Skeletal muscle tissue (tissue), 4 donors: ENCODE measurements around the gene KRTAP10-8. TPM values are rescaled to one million over a fixed set of nuclear protein-coding genes. Genes with fewer than 3 reads are reported as not detected.
"Not testable (repeated sequence)": the region's sequence is repeated elsewhere in the genome, so short reads cannot be mapped to it uniquely, and the experiment has no call there.

Experiments
- H3K27ac ChIP-seq: one replicate; pipeline ENCODE4 v1.7.0; 2013; ENCODE audit warnings: mild to moderate bottlenecking, low read depth, low read length, inconsistent platforms
- H3K27me3 ChIP-seq, 3 donors: one replicate each; pipeline ENCODE4 v1.7.0; 2013; ENCODE audit warnings: low read length in 3 of 3; ENCODE audit not compliant: control insufficient read depth in 3 of 3, insufficient read depth in 3 of 3
- H3K36me3 ChIP-seq, 3 donors: one replicate each; pipeline ENCODE4 v1.7.0; 2013; ENCODE audit warnings: low read length in 3 of 3; ENCODE audit not compliant: control insufficient read depth in 3 of 3, insufficient read depth in 3 of 3
- H3K4me1 ChIP-seq, 3 donors: one replicate each; pipeline ENCODE4 v1.7.0; 2013; ENCODE audit warnings: low read length in 3 of 3, mild to moderate bottlenecking in 3 of 3; ENCODE audit not compliant: control insufficient read depth in 3 of 3, insufficient read depth in 3 of 3
- H3K4me3 ChIP-seq, 3 donors: one replicate each; pipeline ENCODE4 v1.7.0; 2013; ENCODE audit warnings: low read length in 3 of 3
- H3K9ac ChIP-seq, 3 donors: one replicate each; pipeline ENCODE4 v1.7.0; 2013; ENCODE audit warnings: low read length in 3 of 3, mild to moderate bottlenecking in 3 of 3, moderate library complexity in 2 of 3, low read depth in 1 of 3
- H3K9me3 ChIP-seq, 3 donors: one replicate each; pipeline ENCODE4 v1.7.0; 2013; ENCODE audit warnings: low read length in 3 of 3; ENCODE audit not compliant: control insufficient read depth in 3 of 3
- total RNA-seq: library from RNA; depleted of rRNA; stranded (reverse); fragments of >200 nt; gene quantifications from one replicate; pipeline ENCODE4 v1.2.3, GENCODE V29; 2014
- donor health status: Osteomylitis.

KRTAP10-8 gene
- total RNA-seq, 1 donor from 2014 or later = not detected

- H3K27me3 ChIP-seq = peaks cover 32 to 56% (median 42%) of the 10 kb centered on the region in 3 donors
- no peaks in the 10 kb centered on the region for H3K36me3 ChIP-seq
- H3K4me3 ChIP-seq = no peak overlapping the region
- H3K9me3 ChIP-seq = peaks cover 0 to 10% (median 2%) of the 10 kb centered on the region in 3 donors
- no peak overlapping the region for H3K9ac ChIP-seq
- no peak overlapping the region for H3K27ac ChIP-seq
- H3K4me1 ChIP-seq = peaks cover 3 to 14% (median 6%) of the 10 kb centered on the region in 3 donors
These were observed 21.6 kb upstream of the KRTAP10-8 start for GRCh38 chr21:44590311-44590721.

DNA sequence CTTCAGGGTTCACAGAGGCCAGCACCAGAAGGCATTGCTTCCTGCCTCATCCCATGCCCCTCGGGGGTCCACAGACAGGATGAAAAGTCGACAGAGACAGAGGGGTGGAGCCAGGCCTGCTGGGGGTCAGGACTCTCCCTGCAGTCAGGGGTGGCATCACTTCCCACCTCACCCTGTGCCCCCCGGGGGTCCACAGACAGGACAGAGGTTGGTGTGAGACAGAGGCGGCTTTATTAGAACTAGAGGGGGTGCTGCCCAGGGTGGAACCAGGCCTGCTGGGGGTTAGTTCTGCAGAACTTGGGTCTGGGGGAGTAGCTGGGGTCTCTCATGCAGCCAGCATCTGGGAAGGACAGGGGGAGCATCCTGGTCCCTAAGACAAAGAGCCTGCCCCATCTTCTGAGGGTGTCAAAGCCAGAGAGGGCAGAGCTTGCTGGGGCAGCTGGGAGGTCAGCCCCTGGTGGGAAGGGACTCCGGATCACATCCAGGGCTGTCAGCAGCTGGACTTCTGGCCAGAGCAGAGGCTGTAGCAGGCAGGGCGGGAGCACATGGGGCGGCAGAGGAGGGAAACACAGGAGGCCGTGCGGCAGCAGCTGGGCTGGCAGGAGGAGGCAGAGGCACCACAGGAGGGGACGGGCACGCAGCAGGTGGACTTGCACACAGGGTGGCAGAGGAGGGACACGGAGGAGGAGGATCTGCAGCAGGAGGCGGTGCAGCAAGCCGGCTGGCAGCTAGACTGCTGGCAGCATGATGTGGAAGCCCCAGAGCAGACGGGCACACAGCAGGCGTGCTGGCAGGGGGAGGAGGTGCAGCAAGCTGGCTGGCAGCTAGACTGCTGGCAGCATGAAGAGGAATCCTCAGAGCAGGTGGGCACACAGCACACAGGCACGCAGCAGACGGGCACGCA, 20.7 kb upstream of the KRTAP10-8 start:
- H3K27me3 ChIP-seq = peaks cover 28 to 56% (median 38%) of the 10 kb centered on the region in 3 donors

GRCh38 chr21:44591801-44592130, 20.1 kb upstream of the KRTAP10-8 start:
- Histone ChIP-seq H3K4me1 (peaks cover 3 to 14% (median 6%) of the 10 kb centered on the region in 3 donors), H3K27me3 (peaks cover 28 to 61% (median 38%) of the 10 kb centered on the region in 3 donors)
- not testable (repeated sequence) for H3K9ac ChIP-seq, H3K27ac ChIP-seq, H3K4me3 ChIP-seq, H3K36me3 ChIP-seq, H3K9me3 ChIP-seq

More for the DNA sequence above, 20.7 kb upstream of the KRTAP10-8 start:
- peaks cover 3 to 14% (median 6%) of the 10 kb centered on the region in 3 donors for H3K4me1 ChIP-seq
- not testable (repeated sequence) for H3K36me3 ChIP-seq, H3K9ac ChIP-seq, H3K9me3 ChIP-seq, H3K27ac ChIP-seq, H3K4me3 ChIP-seq

DNA sequence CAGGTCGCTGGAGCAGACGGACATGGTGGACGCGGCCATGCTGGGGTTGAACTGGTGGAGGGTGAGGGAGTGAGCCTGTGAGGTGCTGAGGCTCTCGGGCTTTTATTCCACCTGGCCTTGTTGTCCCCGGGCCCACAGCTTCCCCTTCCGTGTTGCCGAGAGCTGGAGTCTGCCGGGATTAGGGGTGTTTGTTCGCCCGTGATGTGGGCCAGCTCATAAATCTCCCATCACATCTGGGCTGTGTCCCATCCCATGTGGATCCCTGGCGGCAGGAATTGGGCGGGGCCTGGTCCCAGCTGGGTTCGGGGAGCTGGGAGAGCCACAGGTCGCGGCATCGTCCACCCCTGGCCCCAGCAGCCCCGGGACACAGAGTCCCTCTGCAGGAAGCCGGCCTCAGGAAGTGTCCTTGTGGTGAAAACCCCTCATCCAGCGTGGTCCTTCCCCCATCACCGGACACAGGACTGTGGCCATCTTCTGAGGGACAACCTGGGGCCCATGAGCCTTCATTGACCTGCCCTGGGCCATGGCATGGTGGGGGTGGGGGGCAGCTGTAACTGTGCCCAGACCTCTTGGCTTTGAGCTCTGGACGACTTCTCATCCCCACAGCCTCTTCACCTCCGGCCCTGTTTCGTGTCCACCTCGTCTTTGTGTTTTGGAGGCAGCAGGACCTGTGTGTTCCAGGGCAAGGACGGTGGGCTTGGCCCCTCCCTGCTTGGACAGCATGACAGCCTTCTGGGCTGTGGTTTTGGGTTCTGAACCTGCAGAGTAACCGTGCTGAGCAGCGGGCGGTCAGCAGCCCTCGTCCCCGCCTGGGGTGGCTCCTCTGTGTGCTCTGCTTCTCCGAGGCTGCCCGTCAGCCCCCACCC, 19.2 kb upstream of the KRTAP10-8 start, which contains the start of gene KRTAP10-6:
KRTAP10-6 (minus strand) TSS at position 60 of the 866 bp plus-strand sequence; CDS start at position 39, 21 bp downstream.
- no peaks in the 10 kb centered on the region for H3K36me3 ChIP-seq
- H3K27me3 ChIP-seq = peaks cover 31 to 62% (median 38%) of the 10 kb centered on the region in 3 donors

GRCh38 chr21:44593598-44594405, 18.1 kb upstream of the KRTAP10-8 start:
- Histone ChIP-seq H3K36me3 (no peaks in the 10 kb centered on the region), H3K9ac (no peak overlapping the region), H3K9me3 (peaks cover 0 to 2% (median 0%) of the 10 kb centered on the region in 3 donors), H3K27me3 (peaks cover 35 to 62% (median 48%) of the 10 kb centered on the region in 3 donors), H3K27ac (no peak overlapping the region), H3K4me1 (peaks cover 3 to 14% (median 6%) of the 10 kb centered on the region in 3 donors), H3K4me3 (no peak overlapping the region)

More for the DNA sequence above, 19.2 kb upstream of the KRTAP10-8 start, which contains the start of gene KRTAP10-6:
- no peak within 1 kb of the TSS for H3K27ac ChIP-seq
- H3K4me1 ChIP-seq = peaks cover 3 to 14% (median 6%) of the 10 kb centered on the region in 3 donors
- H3K4me3 ChIP-seq = peak within 1 kb of the TSS in 1 of 3 donors; percentile 13
- H3K9ac ChIP-seq = peak within 1 kb of the TSS in 1 of 3 donors; percentile 8
- H3K9me3 ChIP-seq = peaks cover 0 to 2% (median 0%) of the 10 kb centered on the region in 3 donors

- H3K4me1 ChIP-seq = peaks cover 3 to 14% (median 6%) of the 10 kb centered on the region in 3 donors
- no peak overlapping the region for H3K27ac ChIP-seq
- H3K9me3 ChIP-seq = no peaks in the 10 kb centered on the region
- H3K9ac ChIP-seq = no peak overlapping the region
- no peak overlapping the region for H3K4me3 ChIP-seq
- peaks cover 34 to 62% (median 51%) of the 10 kb centered on the region in 3 donors for H3K27me3 ChIP-seq
- H3K36me3 ChIP-seq = no peaks in the 10 kb centered on the region
These were observed 17.4 kb upstream of the KRTAP10-8 start for GRCh38 chr21:44594406-44594916.

- Histone ChIP-seq H3K9me3 (no peaks in the 10 kb centered on the region), H3K9ac (no peak overlapping the region), H3K4me3 (no peak overlapping the region), H3K36me3 (no peaks in the 10 kb centered on the region), H3K27ac (no peak overlapping the region), H3K4me1 (peaks cover 3 to 14% (median 6%) of the 10 kb centered on the region in 3 donors), H3K27me3 (peaks cover 38 to 63% (median 51%) of the 10 kb centered on the region in 3 donors)
These were observed 16.4 kb upstream of the KRTAP10-8 start for GRCh38 chr21:44595524-44595923.

GRCh38 chr21:44596068-44596725, 15.7 kb upstream of the KRTAP10-8 start:
- Histone ChIP-seq H3K9me3 (no peaks in the 10 kb centered on the region), H3K36me3 (no peaks in the 10 kb centered on the region), H3K4me3 (no peak overlapping the region), H3K27me3 (peaks cover 38 to 66% (median 51%) of the 10 kb centered on the region in 3 donors), H3K4me1 (peaks cover 3 to 14% (median 6%) of the 10 kb centered on the region in 3 donors), H3K9ac (no peak overlapping the region), H3K27ac (no peak overlapping the region)
